ENCODE data around the gene ZNF362.

GRCh38 chr1:33342041-33342723, 85.9 kb downstream of the ZNF362 start:
- TF ChIP-seq EGR1 (IDR thresholded peaks at IDR 0.05) (no peak), USF1 (IDR thresholded peaks at IDR 0.05) (no peak), EP300 (IDR thresholded peaks at IDR 0.05; ENCODE audit: borderline replicate concordance) (no peak), NFIC (IDR thresholded peaks at IDR 0.05) (peak; percentile 25; the same call in 1 of the 2 replicates), CREB1 (IDR thresholded peaks at IDR 0.05; ENCODE audit: low read depth) (no peak), RAD21 (IDR thresholded peaks at IDR 0.05; ENCODE audit: low read depth) (no peak), REST (IDR thresholded peaks at IDR 0.05; ENCODE audit: low read depth) (no peak), ZBTB7A (IDR thresholded peaks at IDR 0.05; ENCODE audit: low read depth) (no peak)

Data from Ishikawa (cell line).